Spleen (tissue), 7 donors: Measurements from ENCODE around the gene GPR78.

Experiments
- POLR2A ChIP-seq, 3 donors: fragments of 450-650 bp; IDR thresholded peaks; one replicate each; pipeline ENCODE4 v1.5.1; 2017; ENCODE audit warnings: antibody characterized with exemption in 3 of 3, mild to moderate bottlenecking in 1 of 3
- POLR2AphosphoS5 ChIP-seq, 3 donors: sonication (generic); formaldehyde crosslinking; IDR thresholded peaks; one replicate each; pipeline ENCODE4 v1.5.1; 2017; ENCODE audit warnings: antibody characterized with exemption in 3 of 3
- TF ChIP-seq, protein P1 (sequence below), 11 experiments: fragments of 200-600 bp in 7 of 11; fragments of 450-650 bp in 4 of 11; sonication (generic) in 4 of 11; IDR thresholded peaks in 8 of 11; conservative IDR thresholded peaks in 3 of 11; 1 replicate in 7 of 11; 2 replicates in 4 of 11; pipeline versions ENCODE4 v1.4.0 to v1.8.0; 2016 to 2021; ENCODE audit warnings: antibody characterized with exemption in 11 of 11, inconsistent platforms in 4 of 11, mild to moderate bottlenecking in 1 of 11
- donor health status: DM: no; HTN: no; CAD: no; lungs with moderate emphysema.
- donor health status: DM: no; HTN: no; CAD: no.
- donor health status: DM: no; HTN: no; CAD: no.

DNA sequence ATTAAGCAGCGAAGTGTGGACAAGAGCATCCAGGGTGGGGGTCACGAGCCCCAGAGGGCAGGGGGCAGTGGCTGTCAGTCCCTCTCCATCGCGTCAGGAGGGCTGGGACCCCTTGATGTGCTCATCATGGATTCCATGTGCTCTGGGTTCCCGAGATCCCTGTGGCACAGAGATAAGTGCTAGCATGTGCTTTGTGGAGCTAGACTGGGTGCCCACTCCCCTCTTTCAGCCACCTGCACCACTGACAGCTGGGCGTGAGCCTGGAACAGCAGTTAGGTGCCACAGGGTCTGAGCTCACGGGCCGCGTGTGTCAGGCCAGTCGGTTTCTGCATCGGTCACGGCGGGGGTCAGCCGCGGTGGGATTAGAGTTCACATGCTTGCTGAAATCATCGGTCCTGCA, 36.6 kb downstream of the GPR78 start:
- TF ChIP-seq, protein P1, sequence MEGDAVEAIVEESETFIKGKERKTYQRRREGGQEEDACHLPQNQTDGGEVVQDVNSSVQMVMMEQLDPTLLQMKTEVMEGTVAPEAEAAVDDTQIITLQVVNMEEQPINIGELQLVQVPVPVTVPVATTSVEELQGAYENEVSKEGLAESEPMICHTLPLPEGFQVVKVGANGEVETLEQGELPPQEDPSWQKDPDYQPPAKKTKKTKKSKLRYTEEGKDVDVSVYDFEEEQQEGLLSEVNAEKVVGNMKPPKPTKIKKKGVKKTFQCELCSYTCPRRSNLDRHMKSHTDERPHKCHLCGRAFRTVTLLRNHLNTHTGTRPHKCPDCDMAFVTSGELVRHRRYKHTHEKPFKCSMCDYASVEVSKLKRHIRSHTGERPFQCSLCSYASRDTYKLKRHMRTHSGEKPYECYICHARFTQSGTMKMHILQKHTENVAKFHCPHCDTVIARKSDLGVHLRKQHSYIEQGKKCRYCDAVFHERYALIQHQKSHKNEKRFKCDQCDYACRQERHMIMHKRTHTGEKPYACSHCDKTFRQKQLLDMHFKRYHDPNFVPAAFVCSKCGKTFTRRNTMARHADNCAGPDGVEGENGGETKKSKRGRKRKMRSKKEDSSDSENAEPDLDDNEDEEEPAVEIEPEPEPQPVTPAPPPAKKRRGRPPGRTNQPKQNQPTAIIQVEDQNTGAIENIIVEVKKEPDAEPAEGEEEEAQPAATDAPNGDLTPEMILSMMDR (IDR thresholded peaks at IDR 0.05 in 8 of 11, conservative IDR thresholded peaks at IDR 0.05 in 3 of 11) = no peak
- TF ChIP-seq POLR2A (IDR thresholded peaks at IDR 0.05) (no peak), POLR2AphosphoS5 (IDR thresholded peaks at IDR 0.05) (no peak)
